Spleen (tissue), 11 donors: Measurements from ENCODE around the gene HIPK3. TPM values are rescaled to one million over a fixed set of nuclear protein-coding genes. Genes with fewer than 3 reads are reported as not detected.

Experiments used
- DNase-seq: peaks from one replicate; pipeline ENCODE4 v3.0.0-alpha.2; 2020
- H3K27ac ChIP-seq, 8 donors: fragments of 200-600 bp; sonication (generic) in 7 of 8; 1 replicate in 4 of 8; 2 replicates in 4 of 8; pipeline versions ENCODE4 v1.5.0 to v1.8.0; 2016 to 2021; ENCODE audit warnings: inconsistent platforms in 4 of 8, mild to moderate bottlenecking in 4 of 8, moderate library complexity in 1 of 8
- H3K27me3 ChIP-seq, 7 donors: fragments of 200-600 bp; sonication (generic) in 6 of 7; replicated peaks in 1 of 7; 1 replicate in 4 of 7; 2 replicates in 3 of 7; pipeline versions ENCODE4 v1.5.0 to v1.8.0; 2016 to 2021; ENCODE audit warnings: inconsistent platforms in 3 of 7, mild to moderate bottlenecking in 1 of 7
- H3K36me3 ChIP-seq, 6 donors: fragments of 200-600 bp; sonication (generic) in 5 of 6; 1 replicate in 4 of 6; 2 replicates in 2 of 6; pipeline versions ENCODE4 v1.5.0 to v1.8.0; 2016 to 2021; ENCODE audit warnings: inconsistent platforms in 2 of 6
- H3K4me1 ChIP-seq, 6 donors: fragments of 200-600 bp; sonication (generic) in 5 of 6; 1 replicate in 3 of 6; 2 replicates in 3 of 6; pipeline versions ENCODE4 v1.5.0 to v1.8.0; 2016 to 2021; ENCODE audit warnings: inconsistent platforms in 3 of 6
- H3K4me3 ChIP-seq, 8 donors: fragments of 200-600 bp; sonication (generic) in 7 of 8; 1 replicate in 4 of 8; 2 replicates in 4 of 8; pipeline versions ENCODE4 v1.5.0 to v1.8.0; 2016 to 2021; ENCODE audit warnings: inconsistent platforms in 4 of 8, mild to moderate bottlenecking in 4 of 8, moderate library complexity in 2 of 8
- H3K9me3 ChIP-seq, 8 donors: fragments of 200-600 bp; sonication (generic) in 7 of 8; 1 replicate in 4 of 8; 2 replicates in 4 of 8; pipeline versions ENCODE4 v1.5.0 to v1.8.0; 2016 to 2021; ENCODE audit warnings: inconsistent platforms in 4 of 8
- CTCF ChIP-seq, 11 experiments: fragments of 200-600 bp in 7 of 11; fragments of 450-650 bp in 4 of 11; sonication (generic) in 4 of 11; IDR thresholded peaks in 8 of 11; conservative IDR thresholded peaks in 3 of 11; 1 replicate in 7 of 11; 2 replicates in 4 of 11; pipeline versions ENCODE4 v1.4.0 to v1.8.0; 2016 to 2021; ENCODE audit warnings: antibody characterized with exemption in 11 of 11, inconsistent platforms in 4 of 11, mild to moderate bottlenecking in 1 of 11
- POLR2A ChIP-seq, 3 donors: fragments of 450-650 bp; IDR thresholded peaks; one replicate each; pipeline ENCODE4 v1.5.1; 2017; ENCODE audit warnings: antibody characterized with exemption in 3 of 3, mild to moderate bottlenecking in 1 of 3
- POLR2AphosphoS5 ChIP-seq, 3 donors: sonication (generic); formaldehyde crosslinking; IDR thresholded peaks; one replicate each; pipeline ENCODE4 v1.5.1; 2017; ENCODE audit warnings: antibody characterized with exemption in 3 of 3
- WGBS, 5 donors: extraction: QIAGEN DNeasy Blood & Tissue Kit in 3 of 5; methylation state at CpG; one replicate each; pipeline versions ENCODE4 v1.1.5 to v1.1.7; 2013 to 2018; 5-methylcytosine and 5-hydroxymethylcytosine counted together
- intact Hi-C: fragments of 100-400 bp; cut with DNase I; formaldehyde crosslinking; loops from one replicate; pipeline ENCODE4 v1.15.0; 2023; ENCODE audit warnings: low total_unique reads
- polyA plus RNA-seq, 3 donors: library from polyadenylated mRNA; stranded (reverse); fragments of 200-250 nt; gene quantifications; one replicate each; pipeline ENCODE4 v1.2.1, GENCODE V29; 2013
- total RNA-seq, 7 donors: library from RNA; depleted of rRNA in 3 of 7; stranded (reverse); fragments of >200 nt in 3 of 7; fragmentation: NEBNext Ultra II Directional in 4 of 7; extraction: Animal tissue kit (Norgen Biotek cat#: 25700) in 4 of 7; gene quantifications; one replicate each; pipeline versions ENCODE4 v1.1.0 to v1.2.1, GENCODE V29; 2016 to 2021
- donor health status: healthy with polysubstance abuse.
- donor health status: DM: no; HTN: no; CAD: no; lungs with moderate emphysema.
- donor health status: DM: no; HTN: no; CAD: no.
- donor health status: Bipolar disorder and iron deficiency.
- donor health status: healthy.
- donor health status: DM: no; HTN: no; CAD: no.
- donor health status: DM: yes; HTN: yes; CAD: no.

HIPK3 gene
- total and polyA plus RNA-seq, 10 donors, result 11.5 to 192 (median 127) TPM

DNA sequence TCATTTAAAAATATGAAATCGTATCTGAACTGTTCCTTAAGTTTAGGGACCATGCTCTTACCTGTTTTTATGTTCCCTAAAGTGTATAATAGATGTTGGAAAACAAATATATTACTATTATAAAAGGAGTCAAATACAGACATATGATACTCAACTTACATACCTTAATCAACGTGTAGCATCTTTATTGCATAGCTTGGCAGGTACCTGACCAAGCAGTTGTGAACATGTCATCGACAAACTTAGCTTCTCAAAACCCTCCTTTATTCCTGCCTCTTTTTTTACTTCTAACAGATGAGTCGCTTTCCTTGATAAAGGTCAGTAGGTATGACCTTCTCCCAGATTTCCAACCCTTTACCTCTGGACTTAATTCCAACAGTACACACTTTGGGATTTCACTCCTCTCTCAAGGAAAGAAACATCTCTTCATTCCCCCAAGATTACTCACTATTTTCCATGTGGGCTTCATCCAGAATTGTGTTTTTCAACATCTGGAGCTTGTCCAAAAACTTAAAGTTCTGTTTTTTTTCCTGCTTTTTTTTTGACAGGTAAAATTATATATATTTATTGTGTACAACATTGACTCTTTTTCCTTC lies 11.9 kb downstream of the HIPK3 start:
- DNase-seq, result no peak
- TF ChIP-seq POLR2A (IDR thresholded peaks at IDR 0.05) (no peak), CTCF (IDR thresholded peaks at IDR 0.05 in 8 of 11, conservative IDR thresholded peaks at IDR 0.05 in 3 of 11) (no peak), POLR2AphosphoS5 (IDR thresholded peaks at IDR 0.05) (no peak)
- intact Hi-C loops, result loop anchor here (10.0 kb wide), 1 partner anchor 56 kb away; no protein-coding TSS in a partner anchor
- WGBS, 5 donors, result 86 to 94% (median 89%) methylated on average over 4 of the region's 4 CpGs
- Histone ChIP-seq H3K27ac (no peak overlapping the region), H3K36me3 (no peaks in the 10 kb centered on the region), H3K27me3 (no peaks in the 10 kb centered on the region), H3K9me3 (no peaks in the 10 kb centered on the region), H3K4me3 (no peak overlapping the region), H3K4me1 (peaks cover 4 to 98% (median 60%) of the 10 kb centered on the region in 6 donors)

- no peaks in the 10 kb centered on the region for H3K36me3 ChIP-seq
- WGBS, 5 donors, result 87 to 93% (median 89%) methylated on average over 6 of the region's 6 CpGs
- no peak overlapping the region for H3K27ac ChIP-seq
- no peaks in the 10 kb centered on the region for H3K27me3 ChIP-seq
- TF ChIP-seq CTCF (IDR thresholded peaks at IDR 0.05 in 8 of 11, conservative IDR thresholded peaks at IDR 0.05 in 3 of 11) (no peak), POLR2AphosphoS5 (IDR thresholded peaks at IDR 0.05) (no peak), POLR2A (IDR thresholded peaks at IDR 0.05) (no peak)
- H3K9me3 ChIP-seq, result no peaks in the 10 kb centered on the region
- intact Hi-C loops, result loop anchor here (10.0 kb wide), 1 partner anchor 55 kb away; no protein-coding TSS in a partner anchor
- H3K4me3 ChIP-seq, result no peak overlapping the region
- no peak for DNase-seq
- H3K4me1 ChIP-seq, result peaks cover 4 to 98% (median 57%) of the 10 kb centered on the region in 6 donors
Measured at GRCh38 chr11:33269822-33270221, 12.6 kb downstream of the HIPK3 start.

GRCh38 chr11:33271059-33271458 lies 13.9 kb downstream of the HIPK3 start:
- intact Hi-C loops, result no loop called here

More at GRCh38 chr11:33271059-33271458, 13.9 kb downstream of the HIPK3 start:
- Histone ChIP-seq H3K4me3 (no peak overlapping the region), H3K4me1 (peaks cover 4 to 99% (median 57%) of the 10 kb centered on the region in 6 donors), H3K27ac (no peak overlapping the region), H3K9me3 (no peaks in the 10 kb centered on the region), H3K36me3 (no peaks in the 10 kb centered on the region), H3K27me3 (no peaks in the 10 kb centered on the region)
- WGBS, 5 donors, result 89 to 94% (median 93%) methylated on average over 3 of the region's 3 CpGs
- no peak for TF ChIP-seq POLR2A (IDR thresholded peaks at IDR 0.05)
- no peak for TF ChIP-seq POLR2AphosphoS5 (IDR thresholded peaks at IDR 0.05)
- TF ChIP-seq CTCF (IDR thresholded peaks at IDR 0.05 in 8 of 11, conservative IDR thresholded peaks at IDR 0.05 in 3 of 11), result no peak
- DNase-seq, result no peak
